AG04449 (cell line): ENCODE measurements around the gene ADIPOR1.

Experiments used
- CTCF ChIA-PET: fragments of 350-600 bp; formaldehyde crosslinking; extraction: SDS; loops from one replicate; lab custom pipeline; 2021; ENCODE audit warnings: antibody characterized with exemption; lab: Yijun Ruan, JAX
- POLR2A ChIA-PET: fragments of 400-600, 350-600 bp; formaldehyde crosslinking; extraction: SDS; loops from one replicate; lab custom pipeline; 2020; ENCODE audit warnings: antibody characterized with exemption, inconsistent platforms; lab: Yijun Ruan, JAX
- DNase-seq: peaks from one replicate; pipeline ENCODE4 v3.0.0-alpha.2; 2010; ENCODE audit warnings: low read depth, low spot score
- H3K4me3 ChIP-seq: 2 replicates; pipeline ENCODE4 v1.5.1; 2011; ENCODE audit warnings: low read depth, mild to moderate bottlenecking, control low read depth, low read length
- CTCF ChIP-seq: IDR thresholded peaks from one replicate; pipeline ENCODE4 v1.5.1; 2011; ENCODE audit warnings: mild to moderate bottlenecking, moderate library complexity, low read length, control low read depth, inconsistent platforms; ENCODE audit not compliant: insufficient read depth; ENCODE audit errors: missing control alignments

ADIPOR1 gene

GRCh38 chr1:203000217-203000944 is 42.3 kb upstream of the ADIPOR1 start:
- no peak overlapping the region for H3K4me3 ChIP-seq
- ChIA-PET POLR2A (no interaction called here), CTCF (interaction anchor here (0.8 to 3.9 kb wide), 19 partner anchors 10 to 272 kb away, joined by 3 to 53 read pairs (median 4); no protein-coding TSS in a partner anchor)
- no peak for DNase-seq
- TF ChIP-seq CTCF = no peak

- peak; percentile 49 for TF ChIP-seq CTCF
- peak overlapping the region; percentile 36 for H3K4me3 ChIP-seq
- ChIA-PET CTCF (interaction anchor here (0.5 to 3.9 kb wide), 38 partner anchors 8 to 397 kb away, joined by 3 to 53 read pairs (median 4); partner anchors contain the start of genes CYB5R1 and TMEM183A), POLR2A (no interaction called here)
- DNase-seq = peak; percentile 5
Observed at GRCh38 chr1:202998836-202999750, 41.0 kb upstream of the ADIPOR1 start.

- TF ChIP-seq CTCF = no peak
- POLR2A ChIA-PET = no interaction called here
- CTCF ChIA-PET = interaction anchor here (0.9 to 1.9 kb wide), 6 partner anchors 11 to 273 kb away, joined by 3 to 7 read pairs (median 4); partner anchors contain the start of gene KLHL12
- H3K4me3 ChIP-seq = no peak overlapping the region
- DNase-seq = no peak
Observed at GRCh38 chr1:202994756-202995155, 36.6 kb upstream of the ADIPOR1 start.

GRCh38 chr1:202991112-202991511 is 33.0 kb upstream of the ADIPOR1 start:
- no peak overlapping the region for H3K4me3 ChIP-seq
- DNase-seq = no peak
- CTCF ChIA-PET = interaction anchor here (1.5 to 4.6 kb wide), 2 partner anchors 9 to 21 kb away, joined by 5 to 53 read pairs; no protein-coding TSS in a partner anchor
- POLR2A ChIA-PET = no interaction called here
- TF ChIP-seq CTCF = no peak

GRCh38 chr1:202989879-202990278 is 31.8 kb upstream of the ADIPOR1 start:
- TF ChIP-seq CTCF = no peak
- POLR2A ChIA-PET = no interaction called here
- H3K4me3 ChIP-seq = no peak overlapping the region
- CTCF ChIA-PET = interaction anchor here (1.2 to 4.6 kb wide), 5 partner anchors 10 to 280 kb away, joined by 3 to 53 read pairs (median 5); partner anchors contain the start of gene CYB5R1
- no peak for DNase-seq
